Activated naive CD4-positive, alpha-beta T cell treated with anti-CD3 and anti-CD28 coated beads, Interleukin-2, amount 50 U/mL, for 24 hours (primary cell): Measurements from ENCODE around the gene HEXIM1.

Experiments used
- H3K27ac Mint-ChIP-seq: one replicate; pipeline ENCODE4 v1.8.0; 2021; ENCODE audit warnings: mild to moderate bottlenecking, mixed read lengths
- H3K27me3 Mint-ChIP-seq: one replicate; pipeline ENCODE4 v1.8.0; 2021; ENCODE audit warnings: mixed read lengths
- H3K36me3 Mint-ChIP-seq: one replicate; pipeline ENCODE4 v1.8.0; 2021; ENCODE audit warnings: mixed read lengths
- H3K4me1 Mint-ChIP-seq: one replicate; pipeline ENCODE4 v1.8.0; 2021; ENCODE audit warnings: mixed read lengths
- H3K4me3 Mint-ChIP-seq: one replicate; pipeline ENCODE4 v1.8.0; 2021; ENCODE audit warnings: mild to moderate bottlenecking, mixed read lengths
- H3K9me3 Mint-ChIP-seq: one replicate; pipeline ENCODE4 v1.8.0; 2021; ENCODE audit warnings: mixed read lengths

Gene HEXIM1

GRCh38 chr17:45132320-45132571 is 16.0 kb upstream of the HEXIM1 start, which contains the start of gene PLCD3:
Gene PLCD3, minus strand, starts transcription at chr17:45132515. Its CDS starts 105 bp downstream, at chr17:45132410.
- Mint-ChIP-seq H3K36me3 (no peaks in the 10 kb centered on the region), H3K9me3 (no peaks in the 10 kb centered on the region), H3K4me1 (peaks cover 21% of the 10 kb centered on the region)

GRCh38 chr17:45132572-45133463 is 15.5 kb upstream of the HEXIM1 start:
- Mint-ChIP-seq H3K4me3 (peak overlapping the region; percentile 87), H3K27ac (peak overlapping the region; percentile 12), H3K27me3 (no peaks in the 10 kb centered on the region), H3K9me3 (no peaks in the 10 kb centered on the region), H3K36me3 (no peaks in the 10 kb centered on the region), H3K4me1 (peaks cover 21% of the 10 kb centered on the region)

More at GRCh38 chr17:45132320-45132571, 16.0 kb upstream of the HEXIM1 start, which contains the start of gene PLCD3:
- Mint-ChIP-seq H3K27me3 (no peaks in the 10 kb centered on the region), H3K27ac (peak within 1 kb of the TSS; percentile 12), H3K4me3 (peak within 1 kb of the TSS; percentile 87)

- Mint-ChIP-seq H3K4me1 (peaks cover 21% of the 10 kb centered on the region), H3K9me3 (no peaks in the 10 kb centered on the region), H3K27ac (peak within 1 kb of the TSS; percentile 81), H3K27me3 (no peaks in the 10 kb centered on the region), H3K4me3 (peak within 1 kb of the TSS; percentile 88), H3K36me3 (no peaks in the 10 kb centered on the region)
Observed at GRCh38 chr17:45135192-45135977, 12.9 kb upstream of the HEXIM1 start, which contains the start of gene ACBD4. Gene ACBD4, plus strand, starts transcription at chr17:45135687. Its CDS starts 458 bp downstream, at chr17:45136145.

GRCh38 chr17:45135978-45136791 is 12.1 kb upstream of the HEXIM1 start:
- Mint-ChIP-seq H3K27me3 (no peaks in the 10 kb centered on the region), H3K36me3 (no peaks in the 10 kb centered on the region), H3K4me3 (peak overlapping the region; percentile 88), H3K4me1 (peaks cover 21% of the 10 kb centered on the region), H3K9me3 (no peaks in the 10 kb centered on the region), H3K27ac (peak overlapping the region; percentile 81)

- Mint-ChIP-seq H3K4me3 (peak overlapping the region; percentile 88), H3K36me3 (no peaks in the 10 kb centered on the region), H3K9me3 (no peaks in the 10 kb centered on the region), H3K4me1 (peaks cover 26% of the 10 kb centered on the region), H3K27me3 (no peaks in the 10 kb centered on the region), H3K27ac (no peak overlapping the region)
Observed at GRCh38 chr17:45136846-45137560, 11.3 kb upstream of the HEXIM1 start.

- no peaks in the 10 kb centered on the region for H3K36me3 Mint-ChIP-seq
- no peaks in the 10 kb centered on the region for H3K9me3 Mint-ChIP-seq
- no peak overlapping the region for H3K27ac Mint-ChIP-seq
- H3K27me3 Mint-ChIP-seq, result no peaks in the 10 kb centered on the region
- H3K4me3 Mint-ChIP-seq, result no peak overlapping the region
- peaks cover 28% of the 10 kb centered on the region for H3K4me1 Mint-ChIP-seq
Observed at GRCh38 chr17:45137561-45138305, 10.5 kb upstream of the HEXIM1 start.

GRCh38 chr17:45138911-45139532 is 9.3 kb upstream of the HEXIM1 start:
- Mint-ChIP-seq H3K36me3 (no peaks in the 10 kb centered on the region), H3K27ac (peak overlapping the region; percentile 14), H3K4me1 (peaks cover 27% of the 10 kb centered on the region), H3K27me3 (no peaks in the 10 kb centered on the region), H3K9me3 (no peaks in the 10 kb centered on the region), H3K4me3 (no peak overlapping the region)

GRCh38 chr17:45139533-45139920 is 8.7 kb upstream of the HEXIM1 start:
- no peaks in the 10 kb centered on the region for H3K9me3 Mint-ChIP-seq
- H3K27ac Mint-ChIP-seq, result peak overlapping the region; percentile 14
- H3K4me1 Mint-ChIP-seq, result peaks cover 27% of the 10 kb centered on the region
- no peaks in the 10 kb centered on the region for H3K27me3 Mint-ChIP-seq
- no peaks in the 10 kb centered on the region for H3K36me3 Mint-ChIP-seq
- H3K4me3 Mint-ChIP-seq, result no peak overlapping the region

GRCh38 chr17:45143094-45143670 is 5.1 kb upstream of the HEXIM1 start:
- H3K9me3 Mint-ChIP-seq, result no peaks in the 10 kb centered on the region
- H3K4me3 Mint-ChIP-seq, result peak overlapping the region; percentile 70
- H3K36me3 Mint-ChIP-seq, result no peaks in the 10 kb centered on the region
- H3K27ac Mint-ChIP-seq, result no peak overlapping the region
- H3K4me1 Mint-ChIP-seq, result peaks cover 46% of the 10 kb centered on the region
- no peaks in the 10 kb centered on the region for H3K27me3 Mint-ChIP-seq

GRCh38 chr17:45143767-45144198 is 4.5 kb upstream of the HEXIM1 start:
- peaks cover 46% of the 10 kb centered on the region for H3K4me1 Mint-ChIP-seq
- peak overlapping the region; percentile 70 for H3K4me3 Mint-ChIP-seq
- no peaks in the 10 kb centered on the region for H3K9me3 Mint-ChIP-seq
- peaks cover 1% of the 10 kb centered on the region for H3K36me3 Mint-ChIP-seq
- no peaks in the 10 kb centered on the region for H3K27me3 Mint-ChIP-seq
- peak overlapping the region; percentile 72 for H3K27ac Mint-ChIP-seq

GRCh38 chr17:45144199-45145034 is 3.9 kb upstream of the HEXIM1 start:
- Mint-ChIP-seq H3K27me3 (no peaks in the 10 kb centered on the region), H3K4me1 (peaks cover 46% of the 10 kb centered on the region), H3K9me3 (no peaks in the 10 kb centered on the region), H3K4me3 (peak overlapping the region; percentile 70), H3K27ac (peak overlapping the region; percentile 72), H3K36me3 (peaks cover 2% of the 10 kb centered on the region)

GRCh38 chr17:45145035-45145389 is 3.3 kb upstream of the HEXIM1 start:
- Mint-ChIP-seq H3K4me3 (peak overlapping the region; percentile 52), H3K27me3 (no peaks in the 10 kb centered on the region), H3K36me3 (peaks cover 3% of the 10 kb centered on the region), H3K4me1 (peaks cover 46% of the 10 kb centered on the region), H3K27ac (no peak overlapping the region), H3K9me3 (no peaks in the 10 kb centered on the region)

- H3K4me1 Mint-ChIP-seq, result peaks cover 52% of the 10 kb centered on the region
Observed at GRCh38 chr17:45146166-45146565, 2.1 kb upstream of the HEXIM1 start.

More at GRCh38 chr17:45146166-45146565, 2.1 kb upstream of the HEXIM1 start:
- H3K27ac Mint-ChIP-seq, result peak overlapping the region; percentile 96
- no peaks in the 10 kb centered on the region for H3K9me3 Mint-ChIP-seq
- H3K36me3 Mint-ChIP-seq, result peaks cover 3% of the 10 kb centered on the region
- no peaks in the 10 kb centered on the region for H3K27me3 Mint-ChIP-seq
- H3K4me3 Mint-ChIP-seq, result peak overlapping the region; percentile 98
